Measurements from ENCODE around the gene GNG8. TPM values are rescaled to one million over a fixed set of nuclear protein-coding genes. Genes with fewer than 3 reads are reported as not detected.

GNG8 gene
- total and polyA plus RNA-seq, 10 of the 15 experiments (the other 5 are each of a cell fraction or from before 2014, with no cell fraction given), result 1.2 to 6.6 (median 2.7) TPM; not detected in 6

- 0 out of 4 replicates have a peak, but pooled peaks of 1 of the 2 experiments have one; percentile 8 for TF ChIP-seq ETV6 (conservative IDR thresholded peaks at IDR 0.05 in 1 of 2, IDR thresholded peaks at IDR 0.05 in 1 of 2; ENCODE audit: borderline replicate concordance in 1 of 2, low read depth in 1 of 2)
- TF ChIP-seq IRF5 (IDR thresholded peaks at IDR 0.05; ENCODE audit: borderline replicate concordance), result no peak
- TF ChIP-seq BMI1 (IDR thresholded peaks at IDR 0.05; ENCODE audit: borderline replicate concordance), result no peak
- peak; percentile 18; the same call in 1 of the 2 replicates for TF ChIP-seq PAX5 (IDR thresholded peaks at IDR 0.05; ENCODE audit: borderline replicate concordance, low read depth, low read length)
- TF ChIP-seq RUNX3 (IDR thresholded peaks at IDR 0.05; ENCODE audit: low read length), result peak; percentile 64
- peak; percentile 69 for TF ChIP-seq GATAD2B (conservative IDR thresholded peaks at IDR 0.05; ENCODE audit: low read depth)
- TF ChIP-seq, protein P1, sequence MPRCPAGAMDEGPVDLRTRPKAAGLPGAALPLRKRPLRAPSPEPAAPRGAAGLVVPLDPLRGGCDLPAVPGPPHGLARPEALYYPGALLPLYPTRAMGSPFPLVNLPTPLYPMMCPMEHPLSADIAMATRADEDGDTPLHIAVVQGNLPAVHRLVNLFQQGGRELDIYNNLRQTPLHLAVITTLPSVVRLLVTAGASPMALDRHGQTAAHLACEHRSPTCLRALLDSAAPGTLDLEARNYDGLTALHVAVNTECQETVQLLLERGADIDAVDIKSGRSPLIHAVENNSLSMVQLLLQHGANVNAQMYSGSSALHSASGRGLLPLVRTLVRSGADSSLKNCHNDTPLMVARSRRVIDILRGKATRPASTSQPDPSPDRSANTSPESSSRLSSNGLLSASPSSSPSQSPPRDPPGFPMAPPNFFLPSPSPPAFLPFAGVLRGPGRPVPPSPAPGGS (IDR thresholded peaks at IDR 0.05; ENCODE audit: borderline replicate concordance, insufficient read depth, low read depth, low read length, poor library complexity, severe bottlenecking), result no peak
- TF ChIP-seq SKIL (IDR thresholded peaks at IDR 0.05; ENCODE audit: low read depth, poor library complexity, severe bottlenecking), result no peak
- TF ChIP-seq SREBF2 (IDR thresholded peaks at IDR 0.05; ENCODE audit: low read length), result no peak
- TF ChIP-seq RB1 (IDR thresholded peaks at IDR 0.05; ENCODE audit: borderline replicate concordance), result no peak
- no peak for TF ChIP-seq SIX5 (IDR thresholded peaks at IDR 0.05; ENCODE audit: low read depth, low read length, severe bottlenecking)
- TF ChIP-seq NBN (IDR thresholded peaks at IDR 0.05), result 0 out of 2 replicates have a peak, but pooled peaks have one; percentile 42
- no peak for TF ChIP-seq ZBTB40 (IDR thresholded peaks at IDR 0.05; ENCODE audit: borderline replicate concordance)
- no peak for TF ChIP-seq ATF7 (IDR thresholded peaks at IDR 0.05; ENCODE audit: low read depth)
- TF ChIP-seq RELA (IDR thresholded peaks at IDR 0.05; ENCODE audit: borderline replicate concordance, partially characterized antibody), result no peak
- TF ChIP-seq, protein P2, sequence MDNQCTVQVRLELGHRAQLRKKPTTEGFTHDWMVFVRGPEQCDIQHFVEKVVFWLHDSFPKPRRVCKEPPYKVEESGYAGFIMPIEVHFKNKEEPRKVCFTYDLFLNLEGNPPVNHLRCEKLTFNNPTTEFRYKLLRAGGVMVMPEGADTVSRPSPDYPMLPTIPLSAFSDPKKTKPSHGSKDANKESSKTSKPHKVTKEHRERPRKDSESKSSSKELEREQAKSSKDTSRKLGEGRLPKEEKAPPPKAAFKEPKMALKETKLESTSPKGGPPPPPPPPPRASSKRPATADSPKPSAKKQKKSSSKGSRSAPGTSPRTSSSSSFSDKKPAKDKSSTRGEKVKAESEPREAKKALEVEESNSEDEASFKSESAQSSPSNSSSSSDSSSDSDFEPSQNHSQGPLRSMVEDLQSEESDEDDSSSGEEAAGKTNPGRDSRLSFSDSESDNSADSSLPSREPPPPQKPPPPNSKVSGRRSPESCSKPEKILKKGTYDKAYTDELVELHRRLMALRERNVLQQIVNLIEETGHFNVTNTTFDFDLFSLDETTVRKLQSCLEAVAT (IDR thresholded peaks at IDR 0.05), result no peak
- TF ChIP-seq NR2F1 (conservative IDR thresholded peaks at IDR 0.05), result peak; percentile 57; the same call in 1 of the 2 replicates
- no peak for TF ChIP-seq ZNF622 (IDR thresholded peaks at IDR 0.05)
Measured at GRCh38 chr19:46648060-46648960, 12.3 kb upstream of the GNG8 start (continued).
